NCI-H1436 treated with DMSO at 0.1 percent for 48 hours (cell line): ENCODE measurements around the gene TTC4.
"Not testable (repeated sequence)": the region's sequence is repeated elsewhere in the genome, so short reads cannot be mapped to it uniquely, and the experiment has no call there.

Experiments
- DNase-seq: peaks from one replicate; lab custom pipeline; 2025; lab: John Stamatoyannopoulos, UW

The TTC4 gene

DNA sequence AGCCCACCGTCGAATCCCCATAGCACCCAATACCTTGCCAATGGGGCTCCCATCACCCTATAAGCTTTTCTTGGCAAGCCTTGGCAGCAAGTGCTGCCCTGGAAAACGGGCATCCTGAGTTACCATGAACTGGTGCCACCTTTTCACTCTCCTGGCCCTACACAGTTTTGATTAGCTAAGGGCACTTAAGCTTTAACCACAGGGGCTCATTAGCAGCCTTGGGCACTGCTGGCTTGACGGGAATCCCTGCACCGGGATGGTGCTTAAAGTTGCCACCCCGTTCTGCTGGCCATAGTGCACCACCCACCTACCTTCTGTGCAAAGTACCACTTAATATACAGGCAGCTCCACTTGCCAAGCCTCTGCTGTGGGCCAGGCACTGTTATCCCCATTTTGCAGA lies 34.9 kb downstream of the TTC4 start:
- no peak for DNase-seq

- no peak for DNase-seq
Measured at GRCh38 chr1:54751426-54751825, 35.8 kb downstream of the TTC4 start.

- DNase-seq = no peak
Measured at GRCh38 chr1:54754045-54754444, 38.4 kb downstream of the TTC4 start.

DNA sequence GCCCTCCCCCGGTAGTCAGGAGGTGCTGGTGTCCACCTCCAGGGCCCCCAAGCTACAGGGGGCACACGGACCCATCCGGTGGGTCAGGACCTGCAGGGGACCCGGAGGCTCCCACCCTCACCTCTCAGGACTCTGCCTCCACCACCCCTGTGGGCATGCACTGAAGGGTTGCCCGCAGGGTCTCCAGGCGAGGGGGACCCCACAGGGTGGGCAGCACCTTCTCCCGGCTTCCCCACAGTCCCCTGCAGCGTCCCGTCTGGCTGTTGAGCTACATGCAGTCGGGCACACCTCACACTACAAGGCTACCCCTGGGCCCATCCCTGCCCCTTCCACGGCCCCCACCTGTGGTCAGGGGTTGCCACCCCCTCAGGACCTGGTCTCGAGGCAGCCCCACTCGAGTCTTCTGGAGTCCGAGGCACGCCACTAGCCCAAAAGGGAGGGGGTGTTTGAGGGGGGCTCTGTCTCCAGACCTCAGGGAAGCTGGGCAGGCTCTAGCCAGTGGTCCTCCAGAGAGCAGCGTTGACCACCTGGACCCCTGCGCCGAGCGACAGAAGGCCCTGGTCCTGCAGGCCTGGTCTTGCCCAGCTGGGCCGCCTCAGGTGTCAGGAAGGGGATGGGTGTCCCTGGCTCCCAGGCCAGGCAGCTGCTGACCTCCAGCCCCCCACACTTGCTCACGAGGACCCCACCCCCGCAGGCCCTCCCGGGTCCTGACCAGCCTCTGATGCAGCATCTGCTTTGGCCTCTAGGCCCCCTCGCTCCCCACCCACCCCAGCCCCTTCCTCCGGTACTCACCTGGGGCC lies 39.0 kb downstream of the TTC4 start:
- DNase-seq = no peak

DNA sequence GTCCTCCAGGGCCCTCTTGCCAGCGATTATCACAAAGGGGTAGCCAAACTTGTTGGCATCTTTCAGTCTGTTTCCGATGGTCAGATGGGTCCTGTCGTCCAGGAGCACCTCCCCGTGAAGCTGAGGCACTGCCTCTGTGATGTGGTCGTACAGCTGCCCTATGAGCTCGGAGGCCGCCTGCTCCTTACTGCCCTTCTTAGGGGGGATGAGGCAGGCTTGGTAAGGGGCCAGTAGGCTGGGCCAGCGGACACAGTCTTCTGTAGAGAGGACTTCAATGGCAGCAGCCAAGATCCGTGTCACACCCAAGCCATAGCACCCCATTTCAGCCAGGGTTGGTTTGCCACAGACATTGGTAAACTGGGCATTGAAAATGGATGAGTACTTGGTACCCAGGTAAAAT lies 42.2 kb downstream of the TTC4 start:
- no peak for DNase-seq

DNA sequence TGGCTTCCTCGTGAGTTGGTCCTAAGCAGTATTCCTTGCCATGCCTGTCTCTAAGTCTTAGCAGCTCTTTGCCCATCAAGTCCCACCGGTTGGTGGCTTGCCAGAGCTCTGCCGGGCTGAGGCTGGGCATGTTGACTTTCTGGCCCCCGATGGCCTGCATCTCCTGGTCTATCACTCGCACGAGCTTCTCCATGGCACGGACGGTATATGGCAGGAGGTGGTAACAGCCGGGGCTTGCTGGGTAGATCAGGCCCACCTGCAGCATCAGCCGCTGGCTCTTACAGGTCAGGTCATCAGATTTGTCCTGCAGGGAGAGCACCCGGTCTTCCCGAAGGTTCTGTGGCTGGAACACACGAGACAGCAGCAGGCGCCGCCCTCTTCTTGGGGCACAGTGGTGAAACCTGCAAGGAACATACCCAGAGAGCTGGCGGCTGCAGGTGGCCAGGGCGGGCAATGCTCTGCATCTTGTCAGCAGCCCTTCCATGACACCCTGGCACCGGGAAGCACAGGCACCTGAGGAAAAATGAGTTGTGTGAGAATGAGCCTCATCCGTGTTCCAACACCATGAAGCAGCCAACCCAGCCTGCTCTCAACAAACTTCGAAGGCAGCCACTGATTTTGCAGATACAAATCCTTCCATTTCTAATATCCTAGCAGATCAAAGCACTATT lies 43.2 kb downstream of the TTC4 start:
- no peak for DNase-seq

DNA sequence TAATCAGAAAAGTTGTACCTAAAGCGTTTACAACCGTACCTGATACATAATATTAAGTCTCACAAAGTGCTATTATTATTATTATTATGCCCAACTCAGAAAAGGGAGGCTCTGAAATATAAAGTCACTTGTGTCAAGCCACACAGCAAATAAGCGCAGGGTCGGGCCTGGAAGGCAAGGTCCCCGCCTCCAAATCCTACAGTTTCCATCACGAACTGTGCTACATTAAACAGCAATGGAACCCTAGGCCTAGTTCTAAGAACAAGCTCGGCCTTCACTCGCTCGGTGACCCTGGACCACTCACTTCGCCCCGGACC lies 48.1 kb downstream of the TTC4 start:
- no peak for DNase-seq

DNA sequence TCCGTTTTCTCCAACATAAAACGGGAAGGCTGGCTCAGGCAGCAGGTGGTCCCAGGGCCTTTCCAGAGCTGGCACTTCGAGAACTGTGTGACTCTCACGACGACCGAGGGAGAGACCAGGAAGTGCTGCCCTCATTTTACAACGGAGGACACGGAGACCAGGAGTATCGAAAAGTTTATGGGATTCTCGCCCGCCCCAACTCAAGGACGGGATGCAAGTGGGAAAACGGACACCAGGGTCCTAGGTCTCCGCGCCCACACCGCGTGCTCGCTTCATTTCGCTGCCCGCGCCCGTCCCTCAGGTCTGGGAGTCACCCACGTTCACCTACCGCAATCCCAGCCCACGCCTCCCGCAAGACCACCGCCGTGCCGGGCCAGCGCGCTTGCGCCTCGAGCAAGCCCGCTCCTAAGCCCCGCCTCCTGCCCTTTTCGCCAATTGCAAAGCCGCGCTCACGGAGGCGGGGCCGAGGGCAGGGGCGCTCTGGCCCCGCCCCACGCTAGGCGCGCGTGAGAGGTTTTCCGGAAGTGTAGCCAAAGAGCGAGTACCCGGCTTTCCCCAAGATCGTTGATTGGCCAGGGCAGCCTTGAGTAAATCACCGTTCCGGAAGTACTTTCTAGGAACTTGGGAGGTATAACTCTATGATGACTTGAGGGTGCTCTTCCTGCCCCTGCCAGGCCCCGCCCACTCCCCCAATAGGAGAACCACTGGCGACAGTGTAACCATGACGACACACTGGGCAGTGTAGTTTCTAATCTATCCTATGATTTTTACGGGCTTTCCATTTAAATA lies 48.7 kb downstream of the TTC4 start, which contains the start of gene PARS2:
PARS2 (minus strand) TSS at position 391 of the 789 bp plus-strand sequence. CDS start 5,362 bp downstream, outside the sequence.
- DNase-seq = peak; percentile 99

GRCh38 chr1:54764922-54765561 lies 49.4 kb downstream of the TTC4 start:
- DNase-seq = no peak

GRCh38 chr1:54766726-54767125 lies 51.1 kb downstream of the TTC4 start:
- peak; percentile 50 for DNase-seq

GRCh38 chr1:54767526-54767925 lies 51.9 kb downstream of the TTC4 start:
- DNase-seq = no peak

GRCh38 chr1:54768093-54768492 lies 52.4 kb downstream of the TTC4 start:
- DNase-seq = peak; percentile 42

DNA sequence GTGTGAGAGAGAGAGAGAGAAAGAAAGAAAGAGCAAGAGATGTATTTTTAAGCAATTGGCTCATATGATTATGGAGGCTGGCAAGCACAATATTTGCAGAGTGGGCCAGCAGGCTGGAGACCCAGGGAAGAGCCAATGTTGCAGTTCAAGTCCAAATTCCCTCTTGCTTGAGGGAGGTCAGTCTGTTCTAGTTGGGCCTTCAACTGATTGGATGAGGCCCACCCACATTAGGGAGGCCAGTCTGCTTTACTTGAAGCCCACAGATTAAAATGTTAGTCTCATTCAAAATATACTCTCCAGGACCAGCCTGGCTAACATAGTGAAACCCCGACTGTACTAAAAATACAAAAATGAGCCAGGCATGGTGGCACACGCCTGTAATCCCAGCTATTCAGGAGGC lies 57.3 kb downstream of the TTC4 start:
- DNase-seq = no peak

- DNase-seq = peak; percentile 27
Measured at GRCh38 chr1:54774820-54775498, 59.3 kb downstream of the TTC4 start.

DNA sequence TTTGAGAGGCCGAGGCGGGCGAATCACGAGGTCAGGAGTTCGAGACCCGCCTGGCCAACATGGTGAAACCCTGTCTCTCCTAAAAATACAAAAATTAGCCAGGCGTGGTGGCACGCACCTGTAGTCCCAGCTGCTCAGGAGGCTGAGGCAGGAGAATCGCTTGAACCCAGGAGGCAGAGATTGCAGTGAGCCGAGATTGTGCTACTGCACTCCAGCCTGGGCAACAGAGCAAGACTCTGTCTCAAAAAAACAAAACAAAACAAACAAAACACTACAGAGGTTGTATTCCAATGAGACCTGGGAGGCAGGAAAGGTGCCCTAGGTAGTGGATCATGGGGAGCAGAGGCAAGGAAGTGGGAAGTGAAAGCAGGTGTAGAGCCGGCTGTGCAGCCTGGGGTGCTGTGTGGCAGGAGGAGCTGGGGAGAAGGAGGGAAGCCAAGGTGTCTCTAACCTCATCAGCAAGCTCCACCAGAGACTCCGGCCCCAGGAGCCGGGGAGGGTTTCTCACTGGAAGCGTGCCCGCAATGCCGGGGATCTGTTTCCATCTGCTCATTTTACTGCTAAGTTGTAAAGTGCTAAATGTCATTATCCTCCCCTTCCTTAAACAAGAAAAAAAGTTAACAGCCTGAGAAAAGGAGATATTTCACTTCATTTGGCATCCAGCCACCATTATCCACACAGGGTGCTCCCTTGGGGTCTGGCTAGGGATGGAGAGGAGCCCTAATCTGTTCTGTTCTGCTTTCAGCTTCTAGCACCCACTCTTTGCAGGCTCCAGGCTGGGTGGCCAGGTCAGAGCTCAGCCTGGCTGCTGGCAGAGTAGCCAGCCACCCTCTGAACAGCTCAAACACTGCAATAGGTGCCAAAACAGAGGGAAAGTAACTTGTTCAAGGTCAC lies 60.4 kb downstream of the TTC4 start:
- DNase-seq = not testable (repeated sequence)

DNA sequence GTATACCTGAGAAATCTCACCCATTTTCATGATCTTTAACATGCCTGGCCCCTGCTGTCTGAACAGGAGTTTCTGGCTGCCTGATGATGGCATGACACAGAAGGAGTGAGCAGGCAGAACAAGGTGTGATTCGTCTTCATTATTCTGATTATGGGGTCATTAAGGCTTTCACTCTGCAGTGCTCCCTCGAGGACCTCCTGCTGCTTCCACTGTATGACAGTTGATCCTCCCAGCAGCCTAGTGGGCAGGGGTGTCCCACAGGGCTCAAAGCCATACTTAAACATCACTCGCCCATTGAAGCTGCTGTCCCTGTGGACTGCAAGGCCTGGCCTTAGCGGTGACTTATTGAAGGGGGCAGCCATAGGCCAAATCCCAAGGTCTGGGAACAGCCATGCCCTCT lies 61.4 kb downstream of the TTC4 start:
- no peak for DNase-seq

DNA sequence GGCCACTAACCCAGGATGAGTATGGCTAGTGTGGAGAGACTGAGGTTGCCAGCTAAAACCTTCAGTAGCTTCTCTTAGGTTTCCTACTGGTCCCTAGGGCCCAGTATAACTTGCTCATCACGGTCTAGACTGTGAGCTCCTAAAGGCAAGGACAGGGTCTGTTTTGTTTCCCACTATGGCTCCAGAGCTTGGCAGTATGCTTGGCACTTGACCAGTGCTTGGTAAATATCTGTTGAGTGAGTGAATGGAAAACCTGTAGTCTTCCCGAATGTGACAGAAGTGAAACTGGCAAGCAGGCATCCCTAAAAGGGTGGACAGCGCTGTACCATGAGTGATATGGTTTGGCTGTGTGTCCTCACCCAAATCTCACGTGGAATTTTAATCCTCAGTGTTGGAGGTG lies 61.8 kb downstream of the TTC4 start:
- DNase-seq = no peak

DNA sequence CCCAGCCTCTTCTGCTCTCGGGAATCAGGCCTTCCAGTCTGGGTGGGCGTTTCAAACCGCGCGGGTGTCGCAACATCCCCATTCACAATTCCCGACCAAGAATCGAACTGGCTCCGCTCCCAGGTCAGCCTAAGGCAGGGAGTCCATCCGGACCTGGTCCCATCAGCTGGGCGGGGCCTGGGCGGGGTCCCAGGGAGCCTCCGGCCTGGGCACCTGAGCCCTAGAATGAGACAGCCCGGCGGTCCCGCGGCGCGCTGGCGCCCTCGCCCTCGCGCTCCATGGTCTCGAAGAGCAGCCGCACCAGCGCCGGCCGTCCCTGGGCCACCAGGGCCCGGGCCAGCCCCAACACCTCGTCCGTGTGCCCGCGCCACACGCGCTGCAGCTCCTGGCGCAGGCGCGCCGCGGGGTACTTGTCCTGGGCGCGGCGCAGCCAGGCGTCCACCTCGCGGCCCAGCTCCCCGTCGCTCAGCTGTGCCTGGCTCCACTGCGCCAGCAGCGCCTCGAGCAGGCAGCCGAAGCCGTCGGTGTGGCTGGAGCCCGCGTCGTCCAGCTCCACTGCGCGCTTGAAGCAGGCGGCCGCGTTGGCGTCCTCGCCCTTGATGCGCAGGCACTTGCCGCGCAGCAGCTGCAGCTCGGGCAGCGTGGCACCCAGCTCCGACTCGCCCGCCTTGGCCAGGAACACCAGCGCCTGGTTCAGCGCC lies 65.5 kb downstream of the TTC4 start:
- no peak for DNase-seq

- no peak for DNase-seq
Measured at GRCh38 chr1:54782156-54782555, 66.5 kb downstream of the TTC4 start.

- DNase-seq = no peak
Measured at GRCh38 chr1:54782588-54782987, 66.9 kb downstream of the TTC4 start.
